ENCODE results near the gene DHCR7.

The DHCR7 gene

GRCh38 chr11:71437879-71438278 is 10.3 kb downstream of the DHCR7 start:
- Histone ChIP-seq H3K9me3 (ENCODE audit: insufficient read depth, low read length) (no peaks in the 10 kb centered on the region), H3K9ac (ENCODE audit: insufficient read length, low read depth) (no peak overlapping the region), H3K4me1 (ENCODE audit: insufficient read depth, insufficient read length) (no peaks in the 10 kb centered on the region), H3K27me3 (ENCODE audit: insufficient read depth, insufficient read length) (no peaks in the 10 kb centered on the region), H3K36me3 (ENCODE audit: insufficient read depth, insufficient read length, low read length) (peaks cover 84% of the 10 kb centered on the region), H3K4me3 (ENCODE audit: insufficient read length, low read depth) (no peak overlapping the region)
- TF ChIP-seq SUZ12 (IDR thresholded peaks at IDR 0.05; ENCODE audit: extremely low read depth, insufficient read depth, insufficient read length) = no peak
- TF ChIP-seq YY1 (IDR thresholded peaks at IDR 0.05; ENCODE audit: insufficient read depth, insufficient read length) = no peak
- no peak for TF ChIP-seq ZNF274 (IDR thresholded peaks at IDR 0.05; ENCODE audit: low read depth, low read length)
- no peak for DNase-seq (ENCODE audit: low read depth, low spot score)

GRCh38 chr11:71437399-71437798 is 10.8 kb downstream of the DHCR7 start:
- Histone ChIP-seq H3K9ac (ENCODE audit: insufficient read length, low read depth) (no peak overlapping the region), H3K4me1 (ENCODE audit: insufficient read depth, insufficient read length) (no peaks in the 10 kb centered on the region), H3K9me3 (ENCODE audit: insufficient read depth, low read length) (no peaks in the 10 kb centered on the region), H3K27me3 (ENCODE audit: insufficient read depth, insufficient read length) (no peaks in the 10 kb centered on the region), H3K4me3 (ENCODE audit: insufficient read length, low read depth) (no peak overlapping the region), H3K36me3 (ENCODE audit: insufficient read depth, insufficient read length, low read length) (peaks cover 80% of the 10 kb centered on the region)
- no peak for DNase-seq (ENCODE audit: low read depth, low spot score)
- TF ChIP-seq YY1 (IDR thresholded peaks at IDR 0.05; ENCODE audit: insufficient read depth, insufficient read length) = no peak
- TF ChIP-seq ZNF274 (IDR thresholded peaks at IDR 0.05; ENCODE audit: low read depth, low read length) = no peak
- no peak for TF ChIP-seq SUZ12 (IDR thresholded peaks at IDR 0.05; ENCODE audit: extremely low read depth, insufficient read depth, insufficient read length)

GRCh38 chr11:71436861-71437260 is 11.3 kb downstream of the DHCR7 start:
- no peaks in the 10 kb centered on the region for H3K4me1 ChIP-seq (ENCODE audit: insufficient read depth, insufficient read length)
- H3K36me3 ChIP-seq (ENCODE audit: insufficient read depth, insufficient read length, low read length) = peaks cover 75% of the 10 kb centered on the region
- H3K4me3 ChIP-seq (ENCODE audit: insufficient read length, low read depth) = no peak overlapping the region
- TF ChIP-seq ZNF274 (IDR thresholded peaks at IDR 0.05; ENCODE audit: low read depth, low read length) (no peak), SUZ12 (IDR thresholded peaks at IDR 0.05; ENCODE audit: extremely low read depth, insufficient read depth, insufficient read length) (no peak), YY1 (IDR thresholded peaks at IDR 0.05; ENCODE audit: insufficient read depth, insufficient read length) (no peak)
- no peak overlapping the region for H3K9ac ChIP-seq (ENCODE audit: insufficient read length, low read depth)
- DNase-seq (ENCODE audit: low read depth, low spot score) = no peak
- no peaks in the 10 kb centered on the region for H3K27me3 ChIP-seq (ENCODE audit: insufficient read depth, insufficient read length)
- no peaks in the 10 kb centered on the region for H3K9me3 ChIP-seq (ENCODE audit: insufficient read depth, low read length)

DNA sequence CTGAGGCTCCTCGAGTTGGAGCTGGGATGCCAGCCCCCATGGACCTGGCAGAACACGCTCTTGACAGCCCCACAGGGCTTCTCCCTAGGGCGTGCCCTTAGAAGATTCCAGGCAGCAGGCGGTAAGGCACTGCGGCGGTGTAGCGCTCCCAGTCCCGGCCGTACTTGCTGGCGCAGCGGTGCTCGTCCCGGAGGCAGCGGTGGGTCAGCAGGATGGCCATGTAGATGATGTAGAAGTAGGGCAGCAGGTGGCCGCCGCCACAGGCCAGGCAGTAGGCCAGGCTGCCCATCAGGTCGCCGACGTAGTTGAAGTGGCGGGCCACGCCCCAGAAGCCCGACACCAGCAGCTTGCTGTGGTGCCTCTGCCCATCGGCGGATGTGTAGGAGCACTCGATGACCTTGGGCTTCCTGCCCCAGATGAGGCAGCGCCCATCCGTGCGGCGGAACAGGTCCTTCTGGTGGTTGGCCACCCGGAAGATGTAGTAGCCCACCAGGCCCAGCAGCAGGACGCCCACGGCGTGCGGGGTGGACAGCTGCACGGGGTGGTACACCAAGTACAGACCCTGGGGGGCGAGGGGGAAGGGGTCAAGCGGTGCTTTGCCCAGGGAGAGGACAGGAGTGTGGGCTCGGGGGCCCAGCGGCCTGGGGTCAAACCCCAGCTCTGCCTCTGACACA is 12.8 kb downstream of the DHCR7 start:
- Histone ChIP-seq H3K9ac (ENCODE audit: insufficient read length, low read depth) (no peak overlapping the region), H3K4me1 (ENCODE audit: insufficient read depth, insufficient read length) (no peaks in the 10 kb centered on the region), H3K36me3 (ENCODE audit: insufficient read depth, insufficient read length, low read length) (peaks cover 60% of the 10 kb centered on the region), H3K9me3 (ENCODE audit: insufficient read depth, low read length) (no peaks in the 10 kb centered on the region), H3K27me3 (ENCODE audit: insufficient read depth, insufficient read length) (no peaks in the 10 kb centered on the region), H3K4me3 (ENCODE audit: insufficient read length, low read depth) (no peak overlapping the region)
- no peak for DNase-seq (ENCODE audit: low read depth, low spot score)
- TF ChIP-seq YY1 (IDR thresholded peaks at IDR 0.05; ENCODE audit: insufficient read depth, insufficient read length) (no peak), SUZ12 (IDR thresholded peaks at IDR 0.05; ENCODE audit: extremely low read depth, insufficient read depth, insufficient read length) (no peak), ZNF274 (IDR thresholded peaks at IDR 0.05; ENCODE audit: low read depth, low read length) (no peak)

- Histone ChIP-seq H3K4me1 (ENCODE audit: insufficient read depth, insufficient read length) (no peaks in the 10 kb centered on the region), H3K4me3 (ENCODE audit: insufficient read length, low read depth) (no peak overlapping the region), H3K9me3 (ENCODE audit: insufficient read depth, low read length) (no peaks in the 10 kb centered on the region), H3K36me3 (ENCODE audit: insufficient read depth, insufficient read length, low read length) (peaks cover 53% of the 10 kb centered on the region), H3K27me3 (ENCODE audit: insufficient read depth, insufficient read length) (no peaks in the 10 kb centered on the region), H3K9ac (ENCODE audit: insufficient read length, low read depth) (no peak overlapping the region)
- no peak for TF ChIP-seq ZNF274 (IDR thresholded peaks at IDR 0.05; ENCODE audit: low read depth, low read length)
- DNase-seq (ENCODE audit: low read depth, low spot score) = no peak
These were observed 13.5 kb downstream of the DHCR7 start for GRCh38 chr11:71434576-71435130.

- no peak for TF ChIP-seq SUZ12 (IDR thresholded peaks at IDR 0.05; ENCODE audit: extremely low read depth, insufficient read depth, insufficient read length)
- no peak for TF ChIP-seq YY1 (IDR thresholded peaks at IDR 0.05; ENCODE audit: insufficient read depth, insufficient read length)
- TF ChIP-seq ZNF274 (IDR thresholded peaks at IDR 0.05; ENCODE audit: low read depth, low read length) = no peak
- Histone ChIP-seq H3K4me3 (ENCODE audit: insufficient read length, low read depth) (no peak overlapping the region), H3K9ac (ENCODE audit: insufficient read length, low read depth) (no peak overlapping the region), H3K27me3 (ENCODE audit: insufficient read depth, insufficient read length) (no peaks in the 10 kb centered on the region), H3K9me3 (ENCODE audit: insufficient read depth, low read length) (no peaks in the 10 kb centered on the region), H3K36me3 (ENCODE audit: insufficient read depth, insufficient read length, low read length) (peaks cover 45% of the 10 kb centered on the region), H3K4me1 (ENCODE audit: insufficient read depth, insufficient read length) (no peaks in the 10 kb centered on the region)
- DNase-seq (ENCODE audit: low read depth, low spot score) = no peak
These were observed 14.3 kb downstream of the DHCR7 start for GRCh38 chr11:71433648-71434450.
